HL-60 (cell line): ENCODE data around the gene NAV2.

Experiments used
- DNase-seq, 2 experiments: peaks; one replicate each; pipeline ENCODE4 v3.0.0-alpha.2; 2010 to 2020; ENCODE audit warnings: low read depth in 1 of 2, low spot score in 1 of 2
- H3K27ac ChIP-seq: fragments of 250-450 bp; sonication (Bioruptor Pico); replicated peaks from 2 replicates; pipeline ENCODE4 v1.5.1; 2020; ENCODE audit warnings: mild to moderate bottlenecking, moderate library complexity
- H3K27me3 ChIP-seq: fragments of 250-450 bp; sonication (Bioruptor Pico); 2 replicates; pipeline ENCODE4 v1.5.1; 2021; ENCODE audit warnings: mild to moderate bottlenecking, moderate library complexity; ENCODE audit not compliant: insufficient read depth, poor library complexity, severe bottlenecking
- H3K4me3 ChIP-seq: replicated peaks from 2 replicates; pipeline ENCODE4 v1.5.1; 2011; ENCODE audit warnings: mild to moderate bottlenecking, control low read depth, low read length; ENCODE audit not compliant: insufficient read depth
- GABPA ChIP-seq: IDR thresholded peaks from 2 replicates; pipeline ENCODE4 v1.6.1; 2012; ENCODE audit warnings: low read depth
- POLR2AphosphoS5 ChIP-seq: IDR thresholded peaks from 2 replicates; pipeline ENCODE4 v1.6.1; 2012; ENCODE audit warnings: low read depth
- SPI1 ChIP-seq: IDR thresholded peaks from 2 replicates; pipeline ENCODE4 v1.6.1; 2012; ENCODE audit warnings: low read depth, mild to moderate bottlenecking, borderline replicate concordance
- TF ChIP-seq, protein P1 (sequence below): IDR thresholded peaks from one replicate; pipeline ENCODE4 v1.5.1; 2011; ENCODE audit warnings: low read length, control low read depth, inconsistent platforms; ENCODE audit not compliant: insufficient read depth
- TF ChIP-seq, protein P2 (sequence below): IDR thresholded peaks from 2 replicates; pipeline ENCODE4 v1.6.1; 2012; ENCODE audit warnings: low read depth; ENCODE audit not compliant: insufficient replicate concordance

The NAV2 gene

DNA sequence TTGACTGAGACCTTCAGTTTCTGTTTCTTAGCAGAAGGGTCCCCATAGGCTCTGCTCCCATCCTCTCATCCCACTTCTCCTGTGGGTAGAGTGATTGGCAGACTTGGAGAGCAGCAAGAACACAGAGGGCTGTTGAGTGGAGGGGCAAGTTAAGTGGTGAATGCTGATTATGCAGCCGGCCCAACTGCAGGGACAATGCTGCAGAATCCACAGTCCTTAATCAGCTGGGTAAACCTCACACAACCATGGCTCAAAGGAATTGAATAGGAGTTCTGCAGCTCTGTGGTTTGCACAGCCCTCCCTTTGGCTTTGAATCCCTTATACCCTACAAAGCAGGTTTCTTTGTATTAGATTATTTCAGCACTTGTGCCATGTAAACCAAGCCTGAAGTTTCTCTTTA, 161.1 kb downstream of the NAV2 start:
- TF ChIP-seq, protein P1, sequence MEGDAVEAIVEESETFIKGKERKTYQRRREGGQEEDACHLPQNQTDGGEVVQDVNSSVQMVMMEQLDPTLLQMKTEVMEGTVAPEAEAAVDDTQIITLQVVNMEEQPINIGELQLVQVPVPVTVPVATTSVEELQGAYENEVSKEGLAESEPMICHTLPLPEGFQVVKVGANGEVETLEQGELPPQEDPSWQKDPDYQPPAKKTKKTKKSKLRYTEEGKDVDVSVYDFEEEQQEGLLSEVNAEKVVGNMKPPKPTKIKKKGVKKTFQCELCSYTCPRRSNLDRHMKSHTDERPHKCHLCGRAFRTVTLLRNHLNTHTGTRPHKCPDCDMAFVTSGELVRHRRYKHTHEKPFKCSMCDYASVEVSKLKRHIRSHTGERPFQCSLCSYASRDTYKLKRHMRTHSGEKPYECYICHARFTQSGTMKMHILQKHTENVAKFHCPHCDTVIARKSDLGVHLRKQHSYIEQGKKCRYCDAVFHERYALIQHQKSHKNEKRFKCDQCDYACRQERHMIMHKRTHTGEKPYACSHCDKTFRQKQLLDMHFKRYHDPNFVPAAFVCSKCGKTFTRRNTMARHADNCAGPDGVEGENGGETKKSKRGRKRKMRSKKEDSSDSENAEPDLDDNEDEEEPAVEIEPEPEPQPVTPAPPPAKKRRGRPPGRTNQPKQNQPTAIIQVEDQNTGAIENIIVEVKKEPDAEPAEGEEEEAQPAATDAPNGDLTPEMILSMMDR: no peak
- no peak for TF ChIP-seq POLR2AphosphoS5
- no peak for TF ChIP-seq SPI1
- TF ChIP-seq, protein P2, sequence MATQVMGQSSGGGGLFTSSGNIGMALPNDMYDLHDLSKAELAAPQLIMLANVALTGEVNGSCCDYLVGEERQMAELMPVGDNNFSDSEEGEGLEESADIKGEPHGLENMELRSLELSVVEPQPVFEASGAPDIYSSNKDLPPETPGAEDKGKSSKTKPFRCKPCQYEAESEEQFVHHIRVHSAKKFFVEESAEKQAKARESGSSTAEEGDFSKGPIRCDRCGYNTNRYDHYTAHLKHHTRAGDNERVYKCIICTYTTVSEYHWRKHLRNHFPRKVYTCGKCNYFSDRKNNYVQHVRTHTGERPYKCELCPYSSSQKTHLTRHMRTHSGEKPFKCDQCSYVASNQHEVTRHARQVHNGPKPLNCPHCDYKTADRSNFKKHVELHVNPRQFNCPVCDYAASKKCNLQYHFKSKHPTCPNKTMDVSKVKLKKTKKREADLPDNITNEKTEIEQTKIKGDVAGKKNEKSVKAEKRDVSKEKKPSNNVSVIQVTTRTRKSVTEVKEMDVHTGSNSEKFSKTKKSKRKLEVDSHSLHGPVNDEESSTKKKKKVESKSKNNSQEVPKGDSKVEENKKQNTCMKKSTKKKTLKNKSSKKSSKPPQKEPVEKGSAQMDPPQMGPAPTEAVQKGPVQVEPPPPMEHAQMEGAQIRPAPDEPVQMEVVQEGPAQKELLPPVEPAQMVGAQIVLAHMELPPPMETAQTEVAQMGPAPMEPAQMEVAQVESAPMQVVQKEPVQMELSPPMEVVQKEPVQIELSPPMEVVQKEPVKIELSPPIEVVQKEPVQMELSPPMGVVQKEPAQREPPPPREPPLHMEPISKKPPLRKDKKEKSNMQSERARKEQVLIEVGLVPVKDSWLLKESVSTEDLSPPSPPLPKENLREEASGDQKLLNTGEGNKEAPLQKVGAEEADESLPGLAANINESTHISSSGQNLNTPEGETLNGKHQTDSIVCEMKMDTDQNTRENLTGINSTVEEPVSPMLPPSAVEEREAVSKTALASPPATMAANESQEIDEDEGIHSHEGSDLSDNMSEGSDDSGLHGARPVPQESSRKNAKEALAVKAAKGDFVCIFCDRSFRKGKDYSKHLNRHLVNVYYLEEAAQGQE: no peak
- TF ChIP-seq GABPA: no peak
- Histone ChIP-seq H3K27ac (no peak overlapping the region), H3K4me3 (no peak overlapping the region), H3K27me3 (no peaks in the 10 kb centered on the region)
- no peak for DNase-seq

DNA sequence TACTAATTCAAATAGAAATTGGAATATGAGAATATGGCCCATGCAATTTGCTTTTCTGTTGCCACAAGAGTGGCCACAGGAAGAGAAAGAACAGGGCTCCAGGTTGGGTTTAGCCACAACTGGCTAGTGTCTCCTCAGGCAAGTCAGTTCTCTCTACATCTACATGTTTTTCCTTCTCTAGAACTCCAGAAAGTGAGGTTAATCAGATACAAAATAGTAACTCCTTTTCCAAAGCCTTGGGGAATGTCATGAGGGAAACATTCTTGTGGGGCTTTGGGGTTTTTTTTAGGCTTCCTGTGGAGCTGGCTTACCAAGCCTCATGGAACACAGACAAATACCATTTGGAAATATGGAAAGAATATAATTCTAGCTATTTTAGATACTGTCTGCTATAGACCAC, 161.6 kb downstream of the NAV2 start:
- Histone ChIP-seq H3K4me3 (no peak overlapping the region), H3K27me3 (no peaks in the 10 kb centered on the region), H3K27ac (no peak overlapping the region)
- TF ChIP-seq, protein P1: no peak
- TF ChIP-seq SPI1 (no peak), POLR2AphosphoS5 (no peak), GABPA (no peak)
- TF ChIP-seq, protein P2: no peak
- no peak for DNase-seq

DNA sequence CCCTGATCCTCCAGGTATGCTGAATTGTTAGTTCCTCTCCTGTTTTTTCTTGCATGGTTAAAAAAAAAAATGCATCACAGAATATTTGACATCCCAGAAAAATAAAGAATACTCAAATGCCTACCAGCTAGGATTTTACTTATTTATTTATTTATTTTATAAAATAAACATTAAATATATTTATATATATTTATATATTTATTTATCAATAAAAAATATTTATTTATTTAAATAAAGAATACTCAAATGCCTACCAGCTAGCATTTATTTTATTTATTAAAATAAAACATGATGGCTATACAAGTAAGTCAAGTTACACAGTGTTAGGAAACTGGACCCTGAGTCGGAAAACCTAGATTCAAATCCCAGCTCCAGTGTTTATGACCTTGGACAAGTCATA, 164.1 kb downstream of the NAV2 start:
- Histone ChIP-seq H3K27ac (no peak overlapping the region), H3K4me3 (no peak overlapping the region), H3K27me3 (no peaks in the 10 kb centered on the region)
- no peak for DNase-seq
- TF ChIP-seq SPI1 (no peak), GABPA (no peak), POLR2AphosphoS5 (no peak)
- TF ChIP-seq, protein P1: no peak
- TF ChIP-seq, protein P2: no peak
